Kidney epithelial cell (primary cell): ENCODE results near the gene ARHGAP33. TPM values are rescaled to one million over a fixed set of nuclear protein-coding genes. Genes with fewer than 3 reads are reported as not detected.
"Not testable (repeated sequence)": the region's sequence is repeated elsewhere in the genome, so short reads cannot be mapped to it uniquely, and the experiment has no call there.

ENCODE experiments used
- DNase-seq: peaks from one replicate; pipeline ENCODE4 v3.0.0-alpha.2; 2010; ENCODE audit warnings: low read depth
- H3K27me3 ChIP-seq: 2 replicates; pipeline ENCODE4 v1.6.0; 2011; ENCODE audit warnings: low read length; ENCODE audit not compliant: control insufficient read depth, insufficient read depth
- H3K36me3 ChIP-seq: 2 replicates; pipeline ENCODE4 v1.5.1; 2011; ENCODE audit warnings: low read length; ENCODE audit not compliant: control insufficient read depth, insufficient read depth
- H3K4me3 ChIP-seq: 2 replicates; pipeline ENCODE4 v1.5.1; 2011; ENCODE audit warnings: low read depth, mild to moderate bottlenecking, control low read depth, low read length
- CTCF ChIP-seq: IDR thresholded peaks from 2 replicates; pipeline ENCODE4 v1.5.1; 2011; ENCODE audit warnings: mild to moderate bottlenecking, moderate library complexity, low read length, control low read depth, inconsistent platforms; ENCODE audit not compliant: insufficient read depth, poor library complexity, severe bottlenecking
- total RNA-seq: library from RNA; depleted of rRNA; stranded (reverse); fragments of >200 nt; gene quantifications from 2 replicates; pipeline ENCODE4 v1.2.3, GENCODE V29; 2015

ARHGAP33 gene
- total RNA-seq, 1 donor from 2014 or later: 2.8 TPM

GRCh38 chr19:35792888-35793287 is 17.5 kb downstream of the ARHGAP33 start:
- TF ChIP-seq CTCF: no peak
- peaks cover 24% of the 10 kb centered on the region for H3K27me3 ChIP-seq
- no peak overlapping the region for H3K4me3 ChIP-seq
- no peak for DNase-seq
- no peaks in the 10 kb centered on the region for H3K36me3 ChIP-seq

GRCh38 chr19:35793381-35794165 is 18.2 kb downstream of the ARHGAP33 start:
- Histone ChIP-seq H3K27me3 (peaks cover 28% of the 10 kb centered on the region), H3K36me3 (no peaks in the 10 kb centered on the region), H3K4me3 (no peak overlapping the region)
- TF ChIP-seq CTCF: no peak
- no peak for DNase-seq

- H3K4me3 ChIP-seq, DNase-seq, H3K36me3 ChIP-seq: not testable (repeated sequence)
- peaks cover 28% of the 10 kb centered on the region for H3K27me3 ChIP-seq
Observed at GRCh38 chr19:35795564-35795963, 20.2 kb downstream of the ARHGAP33 start.

GRCh38 chr19:35796645-35797542 is 21.5 kb downstream of the ARHGAP33 start:
- no peak for DNase-seq
- no peak for TF ChIP-seq CTCF
- no peak overlapping the region for H3K4me3 ChIP-seq
- H3K36me3 ChIP-seq: no peaks in the 10 kb centered on the region
- H3K27me3 ChIP-seq: peaks cover 26% of the 10 kb centered on the region

GRCh38 chr19:35797663-35798062 is 22.3 kb downstream of the ARHGAP33 start:
- no peak for TF ChIP-seq CTCF
- H3K36me3 ChIP-seq: no peaks in the 10 kb centered on the region
- DNase-seq: no peak
- no peak overlapping the region for H3K4me3 ChIP-seq
- peaks cover 26% of the 10 kb centered on the region for H3K27me3 ChIP-seq

GRCh38 chr19:35801828-35802227 is 26.5 kb downstream of the ARHGAP33 start:
- no peaks in the 10 kb centered on the region for H3K36me3 ChIP-seq
- H3K27me3 ChIP-seq: peaks cover 15% of the 10 kb centered on the region
- TF ChIP-seq CTCF: no peak
- H3K4me3 ChIP-seq: no peak overlapping the region
- DNase-seq: no peak
